ENCODE data around the gene PNMA6A.
"Not testable (repeated sequence)": the region's sequence is repeated elsewhere in the genome, so short reads cannot be mapped to it uniquely, and the experiment has no call there.

Gene PNMA6A

GRCh38 chrX:153063315-153063714 lies 8.9 kb upstream of the PNMA6A start:
- no peaks in the 10 kb centered on the region for H3K9me3 Mint-ChIP-seq
- H3K4me3 Mint-ChIP-seq, result no peak overlapping the region
- no peak for ATAC-seq
- no peak for DNase-seq
- H3K4me1 Mint-ChIP-seq, result no peaks in the 10 kb centered on the region
- no peaks in the 10 kb centered on the region for H3K36me3 Mint-ChIP-seq (ENCODE audit: low read depth)
- no peaks in the 10 kb centered on the region for H3K27me3 Mint-ChIP-seq
- no peak overlapping the region for H3K27ac Mint-ChIP-seq

- no peak for DNase-seq
- no peak overlapping the region for H3K4me3 Mint-ChIP-seq
- H3K36me3 Mint-ChIP-seq (ENCODE audit: low read depth), result no peaks in the 10 kb centered on the region
- H3K4me1 Mint-ChIP-seq, result no peaks in the 10 kb centered on the region
- no peaks in the 10 kb centered on the region for H3K9me3 Mint-ChIP-seq
- H3K27me3 Mint-ChIP-seq, result no peaks in the 10 kb centered on the region
- ATAC-seq, result no peak
- no peak overlapping the region for H3K27ac Mint-ChIP-seq
Measured at GRCh38 chrX:153064061-153064460, 8.2 kb upstream of the PNMA6A start.

GRCh38 chrX:153065389-153065788 lies 6.9 kb upstream of the PNMA6A start:
- Mint-ChIP-seq H3K9me3 (no peaks in the 10 kb centered on the region), H3K4me1 (no peaks in the 10 kb centered on the region), H3K36me3 (ENCODE audit: low read depth) (no peaks in the 10 kb centered on the region), H3K4me3 (no peak overlapping the region), H3K27me3 (no peaks in the 10 kb centered on the region), H3K27ac (no peak overlapping the region)
- DNase-seq (no peak), ATAC-seq (no peak)

- not testable (repeated sequence) for H3K27ac Mint-ChIP-seq; H3K27me3 Mint-ChIP-seq; H3K4me1 Mint-ChIP-seq; H3K4me3 Mint-ChIP-seq; DNase-seq; ATAC-seq; H3K9me3 Mint-ChIP-seq; H3K36me3 Mint-ChIP-seq (ENCODE audit: low read depth)
Measured at GRCh38 chrX:153066402-153066801, 5.9 kb upstream of the PNMA6A start.

- H3K4me3 Mint-ChIP-seq; H3K4me1 Mint-ChIP-seq; H3K27ac Mint-ChIP-seq; ATAC-seq; H3K27me3 Mint-ChIP-seq; H3K36me3 Mint-ChIP-seq (ENCODE audit: low read depth); DNase-seq; H3K9me3 Mint-ChIP-seq: not testable (repeated sequence)
Measured at GRCh38 chrX:153073331-153073730, 1.1 kb downstream of the PNMA6A start.

GRCh38 chrX:153074262-153074899 lies 2.1 kb downstream of the PNMA6A start:
- DNase-seq (no peak), ATAC-seq (no peak)
- Mint-ChIP-seq H3K4me3 (no peak overlapping the region), H3K27me3 (no peaks in the 10 kb centered on the region), H3K36me3 (ENCODE audit: low read depth) (no peaks in the 10 kb centered on the region), H3K9me3 (no peaks in the 10 kb centered on the region), H3K27ac (no peak overlapping the region), H3K4me1 (no peaks in the 10 kb centered on the region)

- Mint-ChIP-seq H3K27ac (no peak overlapping the region), H3K9me3 (no peaks in the 10 kb centered on the region), H3K4me3 (no peak overlapping the region), H3K4me1 (no peaks in the 10 kb centered on the region), H3K27me3 (no peaks in the 10 kb centered on the region), H3K36me3 (ENCODE audit: low read depth) (no peaks in the 10 kb centered on the region)
- no peak for DNase-seq
- no peak for ATAC-seq
Measured at GRCh38 chrX:153074935-153075334, 2.7 kb downstream of the PNMA6A start.

GRCh38 chrX:153075366-153075765 lies 3.1 kb downstream of the PNMA6A start:
- DNase-seq, result no peak
- no peaks in the 10 kb centered on the region for H3K27me3 Mint-ChIP-seq
- no peak overlapping the region for H3K4me3 Mint-ChIP-seq
- no peak for ATAC-seq
- H3K27ac Mint-ChIP-seq, result no peak overlapping the region
- H3K4me1 Mint-ChIP-seq, result no peaks in the 10 kb centered on the region
- H3K9me3 Mint-ChIP-seq, result no peaks in the 10 kb centered on the region
- no peaks in the 10 kb centered on the region for H3K36me3 Mint-ChIP-seq (ENCODE audit: low read depth)

- not testable (repeated sequence) for H3K27ac Mint-ChIP-seq; H3K9me3 Mint-ChIP-seq; H3K36me3 Mint-ChIP-seq (ENCODE audit: low read depth); H3K4me3 Mint-ChIP-seq; DNase-seq; H3K4me1 Mint-ChIP-seq; H3K27me3 Mint-ChIP-seq
- ATAC-seq, result peak; percentile 70
Measured at GRCh38 chrX:153077437-153078135, 5.3 kb downstream of the PNMA6A start.

GRCh38 chrX:153083238-153083923 lies 11.1 kb downstream of the PNMA6A start:
- H3K27ac Mint-ChIP-seq; H3K4me3 Mint-ChIP-seq; H3K27me3 Mint-ChIP-seq; DNase-seq; H3K4me1 Mint-ChIP-seq; H3K9me3 Mint-ChIP-seq; ATAC-seq; H3K36me3 Mint-ChIP-seq (ENCODE audit: low read depth): not testable (repeated sequence)

GRCh38 chrX:153102418-153102817 lies 30.2 kb downstream of the PNMA6A start:
- no peak for ATAC-seq
- Mint-ChIP-seq H3K27me3 (no peaks in the 10 kb centered on the region), H3K4me1 (peaks cover 7% of the 10 kb centered on the region), H3K9me3 (peaks cover 30% of the 10 kb centered on the region), H3K4me3 (no peak overlapping the region), H3K27ac (no peak overlapping the region), H3K36me3 (ENCODE audit: low read depth) (no peaks in the 10 kb centered on the region)
- DNase-seq, result no peak

GRCh38 chrX:153104959-153105358 lies 32.7 kb downstream of the PNMA6A start:
- not testable (repeated sequence) for DNase-seq, ATAC-seq, H3K4me3 Mint-ChIP-seq

GRCh38 chrX:153106092-153106801 lies 34.0 kb downstream of the PNMA6A start:
- not testable (repeated sequence) for H3K27ac Mint-ChIP-seq; DNase-seq; H3K4me1 Mint-ChIP-seq; H3K27me3 Mint-ChIP-seq; H3K36me3 Mint-ChIP-seq (ENCODE audit: low read depth); H3K4me3 Mint-ChIP-seq
- peak; percentile 36 for ATAC-seq
- peaks cover 22% of the 10 kb centered on the region for H3K9me3 Mint-ChIP-seq

More at GRCh38 chrX:153104959-153105358, 32.7 kb downstream of the PNMA6A start:
- H3K4me1 Mint-ChIP-seq; H3K27ac Mint-ChIP-seq; H3K36me3 Mint-ChIP-seq (ENCODE audit: low read depth); H3K27me3 Mint-ChIP-seq: not testable (repeated sequence)
- peaks cover 29% of the 10 kb centered on the region for H3K9me3 Mint-ChIP-seq

- DNase-seq; H3K9me3 Mint-ChIP-seq; H3K36me3 Mint-ChIP-seq (ENCODE audit: low read depth); H3K4me3 Mint-ChIP-seq; H3K4me1 Mint-ChIP-seq; ATAC-seq; H3K27me3 Mint-ChIP-seq; H3K27ac Mint-ChIP-seq: not testable (repeated sequence)
Measured at GRCh38 chrX:153110735-153111134, 38.5 kb downstream of the PNMA6A start.

GRCh38 chrX:153113851-153114250 lies 41.6 kb downstream of the PNMA6A start:
- not testable (repeated sequence) for H3K9me3 Mint-ChIP-seq; ATAC-seq; H3K4me1 Mint-ChIP-seq; H3K27ac Mint-ChIP-seq; H3K36me3 Mint-ChIP-seq (ENCODE audit: low read depth); H3K4me3 Mint-ChIP-seq; H3K27me3 Mint-ChIP-seq; DNase-seq

Data from activated naive CD8-positive, alpha-beta T cell treated with anti-CD3 and anti-CD28 coated beads, Interleukin-2, amount 50 U/mL, for 24 hours (primary cell).